B cell (primary cell): ENCODE results near the gene RTN4RL1.

Experiments used
- EZH2 ChIP-seq: IDR thresholded peaks from 2 replicates; pipeline ENCODE4 v1.6.1; 2012; ENCODE audit warnings: borderline replicate concordance, low read depth, mild to moderate bottlenecking, moderate library complexity, low read length; ENCODE audit not compliant: insufficient read depth, poor library complexity, severe bottlenecking
- TF ChIP-seq, protein P1 (sequence below): fragments of 200-600 bp; IDR thresholded peaks from one replicate; pipeline ENCODE4 v1.8.0; 2022; ENCODE audit warnings: antibody characterized with exemption, mild to moderate bottlenecking

DNA sequence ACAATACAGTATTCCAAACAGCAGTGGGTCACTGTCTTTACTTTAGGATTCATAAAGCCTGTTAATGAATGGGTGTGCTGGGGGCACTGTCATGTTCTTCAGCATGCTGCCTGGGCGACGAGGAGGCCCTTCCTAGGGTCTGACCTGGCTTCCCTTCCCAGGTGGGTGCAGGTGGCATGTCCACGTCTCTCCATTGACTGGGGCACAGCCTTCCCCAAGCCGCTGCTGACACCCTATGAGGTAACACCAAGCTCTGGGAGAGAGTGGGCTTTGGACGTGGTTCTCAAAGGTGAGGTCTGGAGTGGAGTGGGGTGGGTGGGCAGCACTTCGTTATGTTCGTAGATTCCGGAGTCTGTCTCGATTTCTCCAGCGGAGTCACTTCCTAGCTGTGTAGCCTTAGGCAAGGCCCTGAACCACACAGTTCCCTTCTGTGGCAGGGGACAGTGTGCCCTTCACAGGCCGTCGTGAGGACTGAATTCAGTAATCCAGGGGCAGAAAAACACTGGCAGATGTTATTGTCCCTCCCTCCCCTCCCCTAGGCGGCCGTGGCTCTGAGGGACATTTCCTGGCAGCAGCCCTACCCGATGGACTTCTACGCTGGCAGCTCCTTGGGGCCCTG, 15.9 kb upstream of the RTN4RL1 start:
- TF ChIP-seq, protein P1, sequence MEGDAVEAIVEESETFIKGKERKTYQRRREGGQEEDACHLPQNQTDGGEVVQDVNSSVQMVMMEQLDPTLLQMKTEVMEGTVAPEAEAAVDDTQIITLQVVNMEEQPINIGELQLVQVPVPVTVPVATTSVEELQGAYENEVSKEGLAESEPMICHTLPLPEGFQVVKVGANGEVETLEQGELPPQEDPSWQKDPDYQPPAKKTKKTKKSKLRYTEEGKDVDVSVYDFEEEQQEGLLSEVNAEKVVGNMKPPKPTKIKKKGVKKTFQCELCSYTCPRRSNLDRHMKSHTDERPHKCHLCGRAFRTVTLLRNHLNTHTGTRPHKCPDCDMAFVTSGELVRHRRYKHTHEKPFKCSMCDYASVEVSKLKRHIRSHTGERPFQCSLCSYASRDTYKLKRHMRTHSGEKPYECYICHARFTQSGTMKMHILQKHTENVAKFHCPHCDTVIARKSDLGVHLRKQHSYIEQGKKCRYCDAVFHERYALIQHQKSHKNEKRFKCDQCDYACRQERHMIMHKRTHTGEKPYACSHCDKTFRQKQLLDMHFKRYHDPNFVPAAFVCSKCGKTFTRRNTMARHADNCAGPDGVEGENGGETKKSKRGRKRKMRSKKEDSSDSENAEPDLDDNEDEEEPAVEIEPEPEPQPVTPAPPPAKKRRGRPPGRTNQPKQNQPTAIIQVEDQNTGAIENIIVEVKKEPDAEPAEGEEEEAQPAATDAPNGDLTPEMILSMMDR, result no peak
- no peak for TF ChIP-seq EZH2
